A673 (cell line): ENCODE results near the gene OPN3. TPM values are rescaled to one million over a fixed set of nuclear protein-coding genes. Genes with fewer than 3 reads are reported as not detected.

Experiments used
- BruUV-seq: library from RNA; stranded (reverse); fragments of 400-500 nt; replicated peaks from 2 replicates; lab custom pipeline; 2021; lab: Mats Ljungman, UMichigan
- CTCF ChIA-PET: fragments of 300-600 bp; sonication (Branson Sonifier 250); formaldehyde crosslinking; loops from one replicate; lab custom pipeline; 2022; ENCODE audit warnings: antibody characterized with exemption; lab: Charles Lee
- POLR2A ChIA-PET: fragments of 300-600 bp; sonication (Branson Sonifier 250); formaldehyde crosslinking; loops from one replicate; lab custom pipeline; 2022; ENCODE audit warnings: antibody characterized with exemption; ENCODE audit not compliant: low non-redundant PET; lab: Charles Lee
- DNase-seq: peaks from one replicate; pipeline ENCODE4 v3.0.0-alpha.2; 2015; ENCODE audit warnings: low spot score
- H3K27ac ChIP-seq: fragments of 200-600 bp; sonication (generic); 2 replicates; pipeline ENCODE4 v1.5.1; 2016; ENCODE audit warnings: mixed run types, low read depth, mild to moderate bottlenecking, mixed read lengths, antibody characterized with exemption, low read length; ENCODE audit not compliant: poor library complexity, severe bottlenecking
- H3K27me3 ChIP-seq: fragments of 200-600 bp; sonication (generic); replicated peaks from 2 replicates; pipeline ENCODE4 v1.6.1; 2017; ENCODE audit warnings: mixed run types, low read depth, mild to moderate bottlenecking, mixed read lengths, antibody characterized with exemption, low read length; ENCODE audit not compliant: insufficient read depth, poor library complexity
- H3K36me3 ChIP-seq: fragments of 200-600 bp; sonication (generic); 2 replicates; pipeline ENCODE4 v1.6.1; 2016; ENCODE audit warnings: mixed run types, mild to moderate bottlenecking, mixed read lengths, antibody characterized with exemption, low read length; ENCODE audit not compliant: insufficient read depth, poor library complexity, severe bottlenecking
- H3K4me1 ChIP-seq: fragments of 200-600 bp; sonication (generic); 2 replicates; pipeline ENCODE4 v1.6.1; 2017; ENCODE audit warnings: mixed run types, mild to moderate bottlenecking, mixed read lengths, antibody characterized with exemption, low read length; ENCODE audit not compliant: insufficient read depth, poor library complexity, severe bottlenecking
- H3K4me3 ChIP-seq: fragments of 200-600 bp; sonication (generic); 2 replicates; pipeline ENCODE4 v1.5.1; 2016; ENCODE audit warnings: low read depth, mixed run types, mild to moderate bottlenecking, mixed read lengths, low read length; ENCODE audit not compliant: poor library complexity, severe bottlenecking
- H3K9me3 ChIP-seq: fragments of 200-600 bp; sonication (generic); 2 replicates; pipeline ENCODE4 v1.6.1; 2016; ENCODE audit warnings: mixed run types, low read depth, mild to moderate bottlenecking, mixed read lengths, antibody characterized with exemption, low read length; ENCODE audit not compliant: poor library complexity, severe bottlenecking
- CTCF ChIP-seq: fragments of 300-800, 200-600 bp; sonication (generic); conservative IDR thresholded peaks from 2 replicates; pipeline ENCODE4 v1.5.1; 2017; ENCODE audit warnings: low read depth, mild to moderate bottlenecking, antibody characterized with exemption, low read length, moderate library complexity, mixed read lengths
- EZH2 ChIP-seq: fragments of 200-600 bp; sonication (generic); IDR thresholded peaks from 2 replicates; pipeline ENCODE4 v1.6.1; 2017; ENCODE audit warnings: borderline replicate concordance, low read depth, mild to moderate bottlenecking, mixed read lengths, antibody characterized with exemption, low read length; ENCODE audit not compliant: poor library complexity, severe bottlenecking
- intact Hi-C: fragments of 100-400 bp; cut with micrococcal nuclease; formaldehyde crosslinking; loops from one replicate; pipeline ENCODE4 v1.10.0; 2022; ENCODE audit not compliant: unreplicated experiment
- total RNA-seq: library from RNA; stranded (reverse); gene quantifications from 2 replicates; pipeline ENCODE4 v1.2.3, GENCODE V29; 2021

OPN3 gene
- total RNA-seq, 1 experiment from 2014 or later = 12.6 TPM

- ChIA-PET CTCF (no interaction called here), POLR2A (no interaction called here)
- no peak for DNase-seq
- TF ChIP-seq CTCF (no peak), EZH2 (no peak)
- no peaks in the 10 kb centered on the region for H3K4me1 ChIP-seq
- H3K4me3 ChIP-seq = peak overlapping the region; percentile 70
- intact Hi-C loops = no loop called here
- no peaks in the 10 kb centered on the region for H3K36me3 ChIP-seq
- no TSS peak for BruUV-seq
- H3K27ac ChIP-seq = no peak overlapping the region
- H3K9me3 ChIP-seq = no peaks in the 10 kb centered on the region
- no peaks in the 10 kb centered on the region for H3K27me3 ChIP-seq
Measured at GRCh38 chr1:241640867-241641622, 876 bp upstream of the OPN3 start.

GRCh38 chr1:241639623-241640148 lies 483 bp downstream of the OPN3 start:
- H3K4me3 ChIP-seq = peak overlapping the region; percentile 70
- intact Hi-C loops = no loop called here
- H3K27ac ChIP-seq = peak overlapping the region; percentile 82
- H3K4me1 ChIP-seq = no peaks in the 10 kb centered on the region
- CTCF ChIA-PET = no interaction called here
- POLR2A ChIA-PET = no interaction called here
- TF ChIP-seq CTCF = no peak
- H3K9me3 ChIP-seq = no peaks in the 10 kb centered on the region
- H3K36me3 ChIP-seq = no peaks in the 10 kb centered on the region
- no TSS peak for BruUV-seq
- DNase-seq = no peak
- H3K27me3 ChIP-seq = no peaks in the 10 kb centered on the region

- intact Hi-C loops = no loop called here
- POLR2A ChIA-PET = no interaction called here
- TF ChIP-seq CTCF (no peak), EZH2 (no peak)
- CTCF ChIA-PET = no interaction called here
- BruUV-seq = TSS peak; percentile 52
- Histone ChIP-seq H3K27me3 (no peaks in the 10 kb centered on the region), H3K4me3 (peak overlapping the region; percentile 70), H3K9me3 (no peaks in the 10 kb centered on the region), H3K4me1 (no peaks in the 10 kb centered on the region), H3K27ac (peak overlapping the region; percentile 50), H3K36me3 (no peaks in the 10 kb centered on the region)
- peak; percentile 1 for DNase-seq
Measured at GRCh38 chr1:241638909-241639622, 1.1 kb downstream of the OPN3 start.
